WERI-Rb-1 (cell line): Measurements from ENCODE around the gene LCN6.

Experiments
- DNase-seq: peaks from one replicate; pipeline ENCODE4 v3.0.0-alpha.2; 2020
- H3K27ac ChIP-seq: fragments of 250-450 bp; sonication (Bioruptor Pico); 2 replicates; pipeline ENCODE4 v1.5.1; 2020; ENCODE audit warnings: mild to moderate bottlenecking, moderate library complexity
- H3K27me3 ChIP-seq: fragments of 250-450 bp; sonication (Bioruptor Pico); 2 replicates; pipeline ENCODE4 v1.5.1; 2021; ENCODE audit warnings: mild to moderate bottlenecking, low read depth, moderate library complexity; ENCODE audit not compliant: insufficient read depth, severe bottlenecking
- H3K36me3 ChIP-seq: fragments of 250-450 bp; sonication (Bioruptor Pico); 2 replicates; pipeline ENCODE4 v1.5.1; 2020; ENCODE audit warnings: mild to moderate bottlenecking, moderate library complexity
- H3K4me3 ChIP-seq: 2 replicates; pipeline ENCODE4 v1.5.1; 2011; ENCODE audit warnings: low read depth, mild to moderate bottlenecking, control low read depth, low read length
- H3K9me3 ChIP-seq: fragments of 250-450 bp; sonication (Bioruptor Pico); 2 replicates; pipeline ENCODE4 v1.5.1; 2021; ENCODE audit warnings: mild to moderate bottlenecking, moderate library complexity; ENCODE audit not compliant: severe bottlenecking
- CTCF ChIP-seq: IDR thresholded peaks from 2 replicates; pipeline ENCODE4 v1.5.1; 2011; ENCODE audit warnings: low read depth, mild to moderate bottlenecking, control low read depth, inconsistent platforms, low read length

The LCN6 gene

GRCh38 chr9:136720251-136720897, 28.0 kb downstream of the LCN6 start:
- Histone ChIP-seq H3K9me3 (no peaks in the 10 kb centered on the region), H3K4me3 (no peak overlapping the region), H3K27ac (no peak overlapping the region), H3K27me3 (no peaks in the 10 kb centered on the region), H3K36me3 (peaks cover 46% of the 10 kb centered on the region)
- TF ChIP-seq CTCF = no peak
- no peak for DNase-seq

- H3K27ac ChIP-seq = no peak overlapping the region
- H3K36me3 ChIP-seq = peaks cover 43% of the 10 kb centered on the region
- no peak for TF ChIP-seq CTCF
- H3K4me3 ChIP-seq = no peak overlapping the region
- no peaks in the 10 kb centered on the region for H3K27me3 ChIP-seq
- no peak for DNase-seq
- H3K9me3 ChIP-seq = no peaks in the 10 kb centered on the region
Observed at GRCh38 chr9:136719195-136719880, 29.0 kb downstream of the LCN6 start.

GRCh38 chr9:136718345-136719194, 29.8 kb downstream of the LCN6 start:
- no peaks in the 10 kb centered on the region for H3K27me3 ChIP-seq
- H3K4me3 ChIP-seq = no peak overlapping the region
- DNase-seq = no peak
- peaks cover 42% of the 10 kb centered on the region for H3K36me3 ChIP-seq
- TF ChIP-seq CTCF = no peak
- no peaks in the 10 kb centered on the region for H3K9me3 ChIP-seq
- no peak overlapping the region for H3K27ac ChIP-seq

GRCh38 chr9:136717399-136717798, 30.9 kb downstream of the LCN6 start:
- Histone ChIP-seq H3K4me3 (no peak overlapping the region), H3K27ac (no peak overlapping the region), H3K36me3 (peaks cover 30% of the 10 kb centered on the region), H3K27me3 (no peaks in the 10 kb centered on the region), H3K9me3 (no peaks in the 10 kb centered on the region)
- DNase-seq = no peak
- TF ChIP-seq CTCF = no peak

GRCh38 chr9:136714893-136715274, 33.4 kb downstream of the LCN6 start:
- H3K27me3 ChIP-seq = no peaks in the 10 kb centered on the region

More at GRCh38 chr9:136714893-136715274, 33.4 kb downstream of the LCN6 start:
- TF ChIP-seq CTCF = no peak
- no peak for DNase-seq
- H3K36me3 ChIP-seq = peaks cover 17% of the 10 kb centered on the region
- H3K9me3 ChIP-seq = no peaks in the 10 kb centered on the region
- no peak overlapping the region for H3K4me3 ChIP-seq
- no peak overlapping the region for H3K27ac ChIP-seq
